MV-4-11 (cell line): ENCODE results near the gene TPX2.
A peak's percentile ranks its signal among the peaks of the same experiment; 100 is the strongest.

Source experiments
- DNase-seq: peaks from one replicate; lab custom pipeline; 2025; lab: John Stamatoyannopoulos, UW

TPX2 gene

DNA sequence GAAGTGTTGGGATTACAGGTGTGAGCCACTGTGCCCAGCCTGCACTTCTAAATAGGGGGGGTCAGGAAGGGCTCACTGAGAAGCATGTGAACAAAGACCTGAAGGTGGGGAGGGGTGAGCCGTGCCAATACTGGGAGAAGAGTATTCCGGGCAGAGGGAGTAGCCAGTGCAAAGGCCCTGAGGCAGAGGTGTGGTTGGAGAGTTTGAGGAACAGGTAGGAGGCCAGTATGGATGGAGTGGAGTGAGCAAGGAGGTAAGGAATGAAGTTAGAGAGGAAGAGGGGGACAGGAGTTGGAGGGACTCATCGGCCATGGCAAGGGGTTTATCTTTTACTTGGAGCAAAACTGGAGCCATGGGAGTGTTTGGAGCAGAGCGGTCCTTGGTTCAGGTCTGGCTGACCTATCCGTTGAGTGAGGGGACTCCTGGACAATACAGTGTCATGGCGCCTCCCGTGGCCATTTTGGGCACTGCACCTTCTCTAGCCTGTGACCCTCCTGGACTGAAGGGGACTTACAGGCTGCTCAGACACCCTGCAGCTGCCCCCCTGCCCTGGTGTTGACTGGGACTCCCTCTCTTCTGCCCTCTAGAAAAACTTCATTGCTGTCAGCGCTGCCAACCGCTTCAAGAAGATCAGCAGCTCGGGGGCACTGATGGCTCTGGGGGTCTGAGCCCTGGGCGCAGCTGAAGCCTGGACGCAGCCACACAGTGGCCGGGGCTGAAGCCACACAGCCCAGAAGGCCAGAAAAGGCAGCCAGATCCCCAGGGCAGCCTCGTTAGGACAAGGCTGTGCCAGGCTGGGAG, 94.2 kb downstream of the TPX2 start:
- peak; percentile 30 for DNase-seq

DNA sequence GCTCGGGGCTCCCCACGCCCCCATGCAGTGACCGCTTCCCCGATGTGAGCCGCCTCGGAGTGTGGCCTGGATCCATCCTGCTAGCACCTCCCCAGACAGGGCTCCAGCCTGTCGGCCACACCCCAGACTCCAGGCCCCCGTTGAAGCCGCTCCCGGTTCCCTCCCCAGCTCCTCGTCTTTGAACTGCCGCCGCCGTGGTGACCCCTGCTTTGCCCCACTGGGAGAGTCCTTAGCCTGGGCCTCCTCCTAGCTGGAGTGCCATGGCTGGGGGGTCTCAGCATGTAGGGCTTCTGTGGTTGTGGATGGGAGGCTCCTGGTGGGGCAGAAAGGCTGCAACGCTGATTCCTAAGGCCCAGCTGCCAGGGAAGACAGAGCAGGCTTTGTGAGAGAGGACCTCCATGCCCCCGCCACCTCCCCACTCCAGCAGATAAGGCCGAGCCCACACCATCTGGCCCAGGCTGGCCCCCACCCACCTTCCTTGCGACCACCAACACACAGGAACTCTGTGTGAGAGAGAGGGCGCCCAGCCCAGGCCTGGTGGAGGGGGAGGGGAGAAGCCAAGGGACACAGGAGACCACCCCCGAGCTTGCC, 94.9 kb downstream of the TPX2 start:
- DNase-seq: no peak

DNA sequence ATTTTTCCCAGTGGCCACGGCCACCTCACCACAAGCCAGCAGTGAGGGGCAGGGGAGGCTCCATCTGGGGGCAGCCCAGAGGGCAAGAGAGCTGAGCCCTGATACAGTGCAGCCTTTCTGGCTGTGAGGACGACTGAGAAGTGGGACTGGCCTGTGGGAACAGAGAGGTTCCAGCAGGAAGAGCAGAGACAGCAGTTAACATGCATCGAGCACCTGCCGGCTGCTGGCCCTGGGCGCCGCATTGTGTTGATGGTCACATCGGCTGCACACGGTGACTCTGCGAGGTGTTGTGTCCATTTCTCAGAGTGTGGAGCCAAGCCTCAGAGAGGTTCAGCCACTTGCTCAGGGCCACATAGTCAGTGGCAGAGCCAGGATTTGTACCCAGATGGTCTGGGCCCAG, 96.5 kb downstream of the TPX2 start:
- no peak for DNase-seq

DNA sequence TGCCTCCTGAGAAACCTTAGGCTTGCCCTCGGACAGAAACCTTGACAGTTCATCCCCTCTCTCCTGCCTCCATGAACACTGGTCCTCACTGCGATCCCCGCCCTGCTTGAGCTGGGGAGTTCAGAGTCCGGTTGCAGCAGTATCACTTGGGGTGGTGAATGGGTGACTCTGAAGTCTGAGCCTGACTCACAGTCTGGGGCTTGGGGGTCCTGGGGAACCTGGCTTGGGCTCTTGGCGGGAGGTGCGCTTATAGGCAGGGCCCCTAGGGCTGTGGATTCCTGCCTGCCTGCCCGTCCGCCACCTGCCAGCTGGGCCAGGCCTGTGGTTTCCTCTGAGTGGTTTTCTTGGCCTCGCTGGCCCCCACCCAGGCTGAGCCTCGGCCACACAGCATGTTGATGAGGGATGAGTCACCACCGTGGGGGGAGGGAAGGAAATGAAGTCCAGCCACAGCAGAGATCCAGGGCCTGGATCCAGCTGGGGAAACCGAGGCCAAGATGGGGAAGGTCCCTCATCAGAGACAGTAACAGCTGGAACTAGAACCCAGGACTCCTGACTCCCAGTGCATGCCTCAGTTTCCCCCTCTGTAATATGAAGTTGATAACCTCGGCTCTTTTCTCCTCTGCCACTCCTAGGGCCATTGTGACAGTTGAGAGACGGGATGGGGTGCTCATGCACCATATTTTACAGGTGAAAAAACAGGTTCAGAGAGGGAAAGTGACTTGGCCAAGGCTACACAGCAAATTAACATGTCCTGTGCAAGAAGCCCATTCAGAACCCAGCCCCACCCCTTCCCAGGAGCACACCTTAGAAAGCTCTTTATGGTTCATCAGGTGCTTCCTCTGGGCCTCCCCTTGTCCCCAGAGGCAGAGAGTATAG, 97.1 kb downstream of the TPX2 start:
- DNase-seq: peak; percentile 92

DNA sequence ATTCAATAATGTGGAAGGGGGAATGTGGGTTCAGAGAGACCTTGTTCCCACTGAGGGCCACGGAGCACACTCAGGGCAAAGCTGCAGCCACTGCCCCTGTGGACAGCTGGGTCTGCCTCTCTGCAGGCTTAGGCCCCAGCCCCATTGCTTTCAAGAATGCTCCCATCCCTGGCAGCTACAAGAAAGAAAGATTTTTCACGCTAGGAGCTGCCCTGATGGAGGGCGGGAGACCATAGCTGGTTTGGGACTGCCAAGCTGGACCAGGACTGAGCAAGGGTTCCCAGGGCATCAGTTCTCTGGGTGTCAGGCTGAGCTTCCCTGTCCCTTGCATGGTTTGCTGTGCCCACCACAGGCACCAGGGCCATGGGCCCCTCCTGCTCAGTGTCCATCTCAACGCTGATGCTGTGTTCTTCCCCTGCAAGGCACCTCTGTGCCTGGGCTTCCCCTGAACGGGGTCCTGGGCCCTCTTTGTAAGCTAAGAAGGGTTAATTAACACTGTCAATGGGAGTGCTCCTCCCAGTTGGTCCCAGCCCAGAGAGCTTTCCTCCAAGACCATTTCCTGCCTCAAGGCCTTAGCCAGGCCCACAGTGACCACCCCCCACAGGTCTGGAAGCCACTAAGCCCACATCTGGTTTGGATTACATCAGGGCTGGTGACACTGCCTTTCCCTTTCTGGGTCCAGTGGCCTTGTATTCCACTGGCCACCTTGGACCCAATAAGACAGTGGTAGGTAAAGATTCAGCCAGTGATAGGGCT, 97.9 kb downstream of the TPX2 start:
- DNase-seq: peak; percentile 54

DNA sequence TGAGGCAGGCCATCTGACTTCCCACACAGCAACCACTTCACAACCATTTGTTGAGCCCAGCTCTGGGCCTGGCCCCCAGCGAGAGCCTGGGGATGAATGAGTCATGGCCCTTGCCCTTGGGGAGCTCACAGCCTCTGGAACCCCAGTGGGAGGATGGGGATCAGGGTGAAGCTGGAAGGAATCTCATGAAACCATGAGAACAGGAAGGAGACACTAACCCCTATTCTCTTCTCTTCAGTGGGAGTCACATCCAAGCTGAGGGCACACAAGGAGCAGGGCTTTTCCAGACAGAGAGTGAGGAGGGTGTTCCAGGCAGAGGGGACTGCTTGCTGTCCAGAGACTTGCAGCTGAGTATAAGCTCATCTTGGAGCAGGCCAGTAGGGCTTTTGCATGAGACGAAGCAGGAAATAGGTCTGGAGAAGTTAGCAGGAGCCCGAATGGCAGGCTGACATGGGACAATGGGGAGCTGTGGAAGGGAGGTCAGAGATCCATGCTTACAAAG, 98.9 kb downstream of the TPX2 start:
- DNase-seq: peak; percentile 81

DNA sequence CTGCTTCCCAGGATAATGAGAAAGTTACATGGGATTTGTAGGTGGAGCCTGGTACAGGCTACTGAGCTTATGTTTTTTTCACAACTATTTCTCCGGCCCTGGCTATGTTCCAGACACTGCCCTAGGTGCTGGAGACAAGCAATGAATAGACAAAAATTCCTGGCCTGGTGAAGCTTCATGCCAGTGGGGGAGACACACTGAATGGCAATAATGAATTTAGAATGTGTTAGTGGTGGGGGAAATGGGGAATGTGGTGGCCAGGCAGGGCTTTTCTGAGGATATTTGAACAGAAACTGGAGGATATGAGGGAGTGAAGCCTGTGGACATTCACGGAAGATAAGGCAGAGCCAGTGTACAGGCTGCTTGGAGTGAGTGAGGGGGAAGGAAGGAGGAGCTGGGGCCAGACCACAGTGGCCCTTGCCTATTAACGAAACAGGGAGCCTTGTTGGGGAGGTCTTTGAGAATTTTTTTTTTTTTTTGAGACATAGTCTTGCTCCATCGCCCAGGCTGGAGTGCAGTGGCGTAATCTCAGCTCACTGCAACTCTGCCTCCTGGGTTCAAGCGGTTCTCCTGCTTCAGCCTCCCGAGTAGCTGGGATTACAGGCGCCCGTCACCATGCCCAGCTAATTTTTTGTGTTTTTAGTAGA, 99.7 kb downstream of the TPX2 start:
- DNase-seq: peak; percentile 25

DNA sequence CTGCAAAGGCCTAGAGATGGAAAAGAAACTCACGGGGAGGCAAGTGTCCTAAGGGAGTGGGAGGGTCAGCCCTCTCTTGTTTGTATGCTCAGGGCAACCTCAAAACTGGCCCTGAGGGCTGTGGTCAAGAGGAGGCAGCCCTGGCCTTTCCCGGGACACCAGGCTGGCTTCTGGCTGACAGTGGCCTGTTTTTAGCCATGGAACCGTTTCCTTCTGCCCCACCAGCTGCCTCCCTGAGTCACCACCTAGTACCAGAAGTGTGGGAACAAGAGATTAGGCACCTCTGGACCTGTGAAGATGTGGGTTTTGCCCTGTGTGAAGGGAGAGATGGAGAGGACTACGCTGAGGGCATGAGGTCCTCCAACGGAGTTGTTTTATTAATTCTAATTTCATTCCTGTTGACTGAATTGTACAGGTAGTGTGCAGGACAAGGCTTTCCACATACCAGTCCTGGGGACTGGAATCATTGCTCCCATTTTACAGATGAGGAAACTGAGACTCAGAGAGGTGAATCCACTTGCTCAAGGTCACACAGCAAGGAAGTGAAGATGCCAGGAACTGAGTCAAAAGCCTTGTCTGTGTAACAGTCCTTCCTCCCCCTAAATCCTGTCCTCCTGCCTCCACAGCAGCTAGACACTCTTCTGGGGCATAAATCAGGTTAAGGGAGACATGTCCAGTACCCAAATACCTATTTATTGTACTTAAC, 100.8 kb downstream of the TPX2 start:
- no peak for DNase-seq

DNA sequence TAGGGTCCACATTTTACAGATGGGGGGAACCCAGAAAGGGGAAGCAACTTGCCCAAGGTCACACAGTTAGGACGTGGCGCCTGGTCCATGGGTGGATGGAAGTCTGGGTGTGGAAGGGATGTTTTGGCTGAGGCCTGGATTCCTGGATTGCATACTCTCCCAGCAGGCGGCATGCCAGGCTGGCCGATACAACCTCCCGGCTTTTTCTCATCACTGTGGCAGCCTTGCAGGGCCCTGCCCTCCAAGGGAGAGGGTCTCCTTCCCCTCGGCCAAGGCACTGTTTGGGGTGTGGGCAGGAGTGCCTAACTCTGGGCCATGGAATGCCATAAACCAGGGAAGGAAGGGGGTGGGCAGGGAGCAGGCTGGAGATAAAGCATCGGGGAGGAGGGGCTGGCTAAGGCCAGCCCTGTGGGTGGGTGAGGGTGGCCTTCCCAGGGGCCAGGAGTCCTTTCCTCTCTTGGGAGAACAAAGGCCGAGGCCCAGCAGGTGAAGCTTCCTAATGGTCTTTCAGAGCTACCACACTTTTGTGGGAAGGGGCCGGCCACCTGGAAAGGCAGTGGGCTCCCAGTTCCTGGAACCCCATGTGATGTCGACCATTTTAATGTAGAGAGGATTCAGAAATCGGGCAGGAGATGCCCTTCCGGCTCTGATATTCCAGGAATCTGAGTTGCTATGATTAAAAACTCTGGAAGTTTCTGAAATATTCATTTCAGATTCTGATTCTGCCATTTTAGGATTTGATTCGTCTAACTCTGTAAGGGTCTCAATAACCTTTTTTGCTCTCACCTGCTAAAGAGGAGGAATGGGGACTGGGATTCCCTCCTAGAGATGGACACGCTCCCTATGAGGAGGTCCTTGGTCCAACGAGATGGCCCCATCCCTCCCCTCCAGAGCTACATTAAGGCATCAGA, 102.1 kb downstream of the TPX2 start:
- DNase-seq: no peak

DNA sequence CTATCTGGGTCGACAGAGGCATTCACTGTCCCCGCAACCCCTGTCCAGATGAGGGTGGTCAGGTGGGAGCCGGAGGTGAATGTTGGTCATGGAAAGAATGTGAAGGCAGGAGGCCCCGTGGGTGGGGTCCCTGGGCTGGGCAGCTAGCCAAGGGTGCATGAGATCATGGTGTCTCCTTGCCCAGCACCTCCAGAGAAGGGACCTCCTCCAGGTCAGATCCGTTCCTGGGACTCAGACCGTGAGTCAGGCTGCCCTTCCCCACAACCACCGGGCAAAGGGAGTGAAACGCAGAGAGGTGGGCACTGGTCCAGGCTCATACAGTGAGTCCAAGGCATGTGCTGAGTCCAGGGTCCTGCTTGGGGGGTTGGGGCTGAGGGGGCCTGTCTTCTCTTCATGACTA, 102.8 kb downstream of the TPX2 start:
- no peak for DNase-seq

DNA sequence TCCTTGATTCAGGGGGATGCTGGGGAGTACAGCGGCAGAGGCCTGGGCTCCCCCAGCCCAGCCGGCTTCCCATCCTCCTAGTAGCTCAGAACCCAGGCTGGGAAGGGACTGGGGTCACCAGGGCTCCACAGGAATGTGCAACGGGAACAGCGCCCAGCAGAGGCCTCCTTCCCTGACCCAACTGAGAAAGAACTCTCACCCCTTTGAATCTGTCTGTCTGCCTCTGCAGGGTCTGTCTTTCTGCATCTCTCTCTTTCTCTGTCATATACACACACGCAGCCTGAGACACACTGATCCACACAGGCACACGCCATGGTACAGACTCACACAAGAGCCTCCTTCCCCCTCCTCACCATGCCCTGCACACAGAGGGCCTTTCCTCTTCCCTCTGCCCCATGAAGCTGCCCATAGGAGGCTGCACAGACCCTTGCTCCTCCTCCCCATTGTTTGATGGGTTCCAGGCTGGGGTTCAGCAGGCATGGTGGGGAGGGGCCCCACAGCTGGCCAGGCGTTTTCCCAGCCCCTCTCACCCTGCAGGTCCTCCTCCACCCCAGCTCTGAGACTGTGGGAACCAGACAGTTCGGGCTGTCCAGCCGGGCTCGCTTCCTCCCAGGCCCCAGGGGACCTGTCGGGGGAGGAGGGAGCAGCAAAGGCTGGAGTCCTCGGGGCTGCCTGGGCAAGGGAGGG, 103.5 kb downstream of the TPX2 start:
- no peak for DNase-seq

DNA sequence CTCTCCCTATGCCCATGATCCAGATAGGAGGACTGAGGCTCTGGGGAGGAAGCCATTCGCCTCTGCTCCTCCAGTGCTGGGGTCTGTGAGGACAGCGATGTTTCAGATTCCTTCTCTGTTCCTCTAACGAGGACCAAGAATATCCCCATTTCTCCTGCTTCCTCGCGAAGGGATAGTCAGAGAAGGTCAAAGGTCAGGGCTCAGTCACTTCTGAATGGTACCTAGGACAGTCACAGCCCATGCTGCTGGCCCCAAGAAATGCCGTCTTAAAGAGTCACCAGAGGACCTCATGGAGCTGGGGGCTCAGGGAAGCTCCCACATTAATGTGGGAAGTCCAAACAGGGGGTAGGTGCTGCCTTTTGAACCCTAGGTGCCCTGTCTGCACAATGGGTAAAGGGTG, 104.2 kb downstream of the TPX2 start:
- no peak for DNase-seq

DNA sequence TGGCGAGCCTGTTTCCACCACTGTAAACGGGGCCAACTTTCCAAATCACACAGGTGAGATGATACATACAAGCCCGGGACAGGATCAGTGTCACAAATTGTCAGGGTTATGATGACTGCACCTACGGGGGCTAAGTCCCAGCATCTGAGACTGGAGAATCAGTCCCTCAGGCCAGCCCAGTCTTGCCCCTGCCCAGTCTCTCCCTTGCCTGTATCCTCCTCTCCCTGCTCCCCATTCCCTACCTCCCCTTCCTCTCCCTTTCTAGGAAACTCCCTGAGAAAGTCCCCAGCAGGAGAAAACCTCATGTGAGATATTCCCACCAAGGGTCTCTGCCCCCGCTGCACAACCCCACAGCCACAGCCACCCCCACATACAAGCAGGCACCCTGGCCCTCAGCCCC, 104.8 kb downstream of the TPX2 start:
- no peak for DNase-seq

DNA sequence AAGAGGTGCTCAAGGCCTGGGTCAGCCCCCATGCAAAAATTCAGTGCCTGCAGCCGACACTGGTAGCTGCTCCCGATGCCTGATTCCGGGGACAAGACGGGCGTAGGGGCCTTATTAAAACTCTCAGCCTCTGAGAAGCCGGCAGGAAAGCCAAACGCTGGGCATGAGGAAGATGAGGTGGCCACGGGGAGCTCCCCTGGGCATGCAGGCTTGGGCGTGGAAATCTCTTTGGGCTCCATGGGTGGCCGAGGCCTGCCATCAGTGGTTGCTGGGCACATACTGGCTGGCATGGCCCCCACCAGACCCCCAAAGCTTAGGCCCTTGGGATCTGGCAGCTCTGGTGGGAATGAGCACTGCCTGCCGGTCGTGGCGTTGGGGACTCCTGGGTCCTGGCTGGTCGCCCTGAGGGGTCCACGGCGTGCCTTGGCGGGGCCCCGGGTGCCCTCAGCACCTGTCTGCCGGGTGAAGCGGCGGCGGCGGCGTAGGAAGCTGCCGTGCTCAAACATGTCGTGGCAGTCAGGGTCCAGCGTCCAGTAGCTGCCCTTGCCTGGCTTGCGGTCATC, 105.7 kb downstream of the TPX2 start:
- DNase-seq: no peak

DNA sequence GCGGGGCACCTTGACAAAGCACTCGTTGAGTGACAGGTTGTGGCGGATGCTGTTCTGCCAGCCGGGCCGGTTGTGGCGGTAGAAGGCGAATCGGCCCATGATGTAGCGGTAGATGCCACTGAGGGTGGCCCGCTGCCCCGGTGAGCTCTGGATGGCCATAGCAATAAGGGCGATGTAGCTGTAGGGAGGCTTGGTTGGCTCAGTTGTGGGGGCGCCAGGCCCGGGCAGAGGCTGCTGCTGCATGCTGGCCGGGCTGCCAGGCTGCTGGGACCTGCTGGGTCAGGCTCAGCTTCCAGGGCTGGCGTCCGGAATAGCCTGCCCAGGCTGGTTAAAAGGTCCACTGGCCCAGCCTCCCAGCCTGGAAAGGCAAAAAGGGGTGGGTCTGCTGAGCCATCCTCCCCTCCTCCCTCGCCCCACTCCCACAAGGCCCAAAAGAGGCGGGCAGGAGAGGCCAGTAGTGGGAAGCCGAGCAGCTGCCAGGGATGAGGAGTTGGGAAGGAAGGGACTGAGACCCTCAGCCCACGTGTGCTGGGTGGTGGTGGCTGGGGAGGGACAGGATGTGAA, 106.3 kb downstream of the TPX2 start, which contains the start of gene FOXS1:
Gene FOXS1, minus strand, starts transcription at position 305 of the 564 bp plus-strand sequence. Its CDS starts 62 bp downstream, at position 243.
- no peak for DNase-seq

DNA sequence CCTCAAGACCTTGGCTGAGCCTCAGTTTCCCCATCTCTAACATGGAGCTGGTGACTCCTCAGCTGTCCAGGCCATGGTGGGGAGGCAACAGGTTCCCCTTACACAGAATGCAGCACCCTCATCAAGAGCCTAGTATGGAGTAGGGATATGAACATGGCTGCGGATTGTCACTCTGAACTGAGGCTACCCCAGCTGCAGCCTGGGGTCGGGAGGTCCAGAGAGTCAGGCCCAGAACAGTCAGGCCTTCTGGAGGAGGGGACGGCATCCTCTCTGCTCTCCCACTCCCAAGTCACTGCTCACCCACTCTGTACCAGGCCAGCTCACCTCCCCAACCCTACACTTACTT, 107.7 kb downstream of the TPX2 start:
- DNase-seq: no peak

DNA sequence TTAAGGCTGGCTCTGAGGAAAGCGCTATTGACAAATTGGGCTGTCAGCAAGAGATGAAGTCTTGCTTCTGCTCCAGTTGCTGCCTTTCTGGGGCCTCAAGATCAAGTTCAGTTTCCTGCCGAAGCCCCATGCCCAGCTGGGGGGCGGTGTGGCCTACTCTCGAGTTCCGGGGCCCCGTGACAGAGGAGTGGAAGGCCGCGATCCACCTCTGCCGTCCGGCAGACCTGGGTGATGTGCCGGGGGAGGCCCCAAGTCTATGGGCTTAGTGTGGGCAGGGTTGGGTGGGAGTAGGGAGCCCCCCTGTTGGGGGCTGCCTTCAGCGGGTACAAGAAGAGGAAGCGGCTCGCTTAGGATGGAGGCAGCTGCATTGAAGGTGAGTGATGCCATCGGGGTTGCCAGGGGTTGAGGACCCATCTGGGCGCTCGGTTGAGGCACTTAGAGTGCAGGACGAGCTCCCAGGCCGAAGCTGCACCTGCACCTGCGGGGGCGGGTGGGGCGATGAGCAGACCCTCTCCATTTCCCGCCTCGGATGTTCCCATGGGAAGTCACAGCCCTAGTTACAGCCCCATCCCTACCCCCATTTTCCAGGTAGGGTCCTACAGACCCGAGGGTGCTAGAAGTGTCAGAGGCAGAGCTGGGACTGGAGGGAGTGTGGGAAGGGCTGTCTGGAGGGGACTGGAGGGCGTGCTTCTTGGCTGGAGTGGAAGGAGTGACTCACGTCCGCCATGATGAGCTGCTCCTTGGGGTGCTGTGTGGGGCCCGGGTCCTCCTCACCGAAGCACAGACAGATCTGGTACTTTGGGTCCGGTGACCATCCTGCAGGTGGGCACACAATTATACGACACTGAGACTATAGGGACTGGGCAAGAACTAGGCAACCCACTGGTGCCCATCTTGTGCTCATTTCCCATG, 109.3 kb downstream of the TPX2 start:
- DNase-seq: no peak
